Body of pancreas (tissue), 4 donors: ENCODE measurements around the gene PRSS38.

ENCODE experiments used
- POLR2A ChIP-seq, 3 donors: fragments of 450-650 bp; IDR thresholded peaks; one replicate each; pipeline ENCODE4 v1.6.1; 2016; ENCODE audit warnings: antibody characterized with exemption in 3 of 3, mild to moderate bottlenecking in 2 of 3
- TF ChIP-seq, protein P1 (sequence below), 7 experiments: fragments of 450-650 bp in 4 of 7; fragments of 200-600 bp in 3 of 7; sonication (generic) in 3 of 7; IDR thresholded peaks; one replicate each; pipeline ENCODE4 v1.5.1; 2016 to 2019; ENCODE audit warnings: antibody characterized with exemption in 7 of 7

DNA sequence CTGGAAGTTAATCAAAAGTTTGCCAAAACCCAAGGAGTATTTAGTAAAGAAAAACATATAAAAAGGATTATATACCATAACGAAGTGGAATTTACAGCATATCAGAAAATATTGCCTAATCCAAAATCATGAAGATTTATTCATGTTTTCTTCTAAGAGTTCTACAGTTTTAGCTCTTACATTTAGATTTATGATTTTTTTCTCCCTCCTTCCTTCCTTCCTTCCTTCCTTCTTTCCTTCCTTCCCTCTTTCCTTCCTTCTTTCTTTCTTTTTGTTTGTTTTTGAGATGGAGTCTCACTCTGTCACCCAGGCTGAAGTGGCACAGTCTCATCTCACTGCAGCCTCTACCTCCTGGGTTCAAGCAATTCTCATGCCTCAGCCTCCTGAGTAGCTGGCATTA, 15.7 kb upstream of the PRSS38 start:
- TF ChIP-seq, protein P1, sequence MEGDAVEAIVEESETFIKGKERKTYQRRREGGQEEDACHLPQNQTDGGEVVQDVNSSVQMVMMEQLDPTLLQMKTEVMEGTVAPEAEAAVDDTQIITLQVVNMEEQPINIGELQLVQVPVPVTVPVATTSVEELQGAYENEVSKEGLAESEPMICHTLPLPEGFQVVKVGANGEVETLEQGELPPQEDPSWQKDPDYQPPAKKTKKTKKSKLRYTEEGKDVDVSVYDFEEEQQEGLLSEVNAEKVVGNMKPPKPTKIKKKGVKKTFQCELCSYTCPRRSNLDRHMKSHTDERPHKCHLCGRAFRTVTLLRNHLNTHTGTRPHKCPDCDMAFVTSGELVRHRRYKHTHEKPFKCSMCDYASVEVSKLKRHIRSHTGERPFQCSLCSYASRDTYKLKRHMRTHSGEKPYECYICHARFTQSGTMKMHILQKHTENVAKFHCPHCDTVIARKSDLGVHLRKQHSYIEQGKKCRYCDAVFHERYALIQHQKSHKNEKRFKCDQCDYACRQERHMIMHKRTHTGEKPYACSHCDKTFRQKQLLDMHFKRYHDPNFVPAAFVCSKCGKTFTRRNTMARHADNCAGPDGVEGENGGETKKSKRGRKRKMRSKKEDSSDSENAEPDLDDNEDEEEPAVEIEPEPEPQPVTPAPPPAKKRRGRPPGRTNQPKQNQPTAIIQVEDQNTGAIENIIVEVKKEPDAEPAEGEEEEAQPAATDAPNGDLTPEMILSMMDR (IDR thresholded peaks at IDR 0.05): no peak
- TF ChIP-seq POLR2A (IDR thresholded peaks at IDR 0.05): no peak
